Aorta (tissue), 5 donors: ENCODE data around the gene STAC2. TPM values are rescaled to one million over a fixed set of nuclear protein-coding genes. Genes with fewer than 3 reads are reported as not detected.
"Not testable (repeated sequence)": the region's sequence is repeated elsewhere in the genome, so short reads cannot be mapped to it uniquely, and the experiment has no call there.

Experiments used
- ATAC-seq: fragments of 200-7000 bp; cut with Tn5 transposase; one replicate; pipeline ENCODE4 v1.9.1; 2022; ENCODE audit warnings: moderate library complexity; ENCODE audit not compliant: low FRiP score
- DNase-seq, 2 donors: peaks; one replicate each; pipeline ENCODE4 v3.0.0-alpha.2; 2020
- H3K27ac ChIP-seq, 2 donors: one replicate each; pipeline ENCODE4 v1.5.1; 2013; ENCODE audit warnings: low read length in 2 of 2, mild to moderate bottlenecking in 2 of 2, moderate library complexity in 2 of 2, control low read depth in 1 of 2, inconsistent platforms in 1 of 2, low read depth in 1 of 2
- H3K27me3 ChIP-seq, 2 donors: one replicate each; pipeline ENCODE4 v1.6.1; 2013; ENCODE audit warnings: control low read depth in 1 of 2, low read length in 1 of 2, mild to moderate bottlenecking in 1 of 2, moderate library complexity in 1 of 2; ENCODE audit not compliant: insufficient read depth in 2 of 2, control insufficient read depth in 1 of 2
- H3K36me3 ChIP-seq, 2 donors: one replicate each; pipeline ENCODE4 v1.6.1; 2013; ENCODE audit warnings: control low read depth in 1 of 2, low read length in 1 of 2, mild to moderate bottlenecking in 1 of 2; ENCODE audit not compliant: insufficient read depth in 2 of 2, control insufficient read depth in 1 of 2
- H3K4me1 ChIP-seq, 2 donors: one replicate each; pipeline ENCODE4 v1.6.1; 2013; ENCODE audit warnings: low read length in 2 of 2, control low read depth in 1 of 2, mild to moderate bottlenecking in 1 of 2, moderate library complexity in 1 of 2; ENCODE audit not compliant: insufficient read depth in 2 of 2, control insufficient read depth in 1 of 2
- H3K4me3 ChIP-seq, 2 donors: one replicate each; pipeline ENCODE4 v1.5.1; 2013; ENCODE audit warnings: low read length in 2 of 2, control low read depth in 1 of 2, mild to moderate bottlenecking in 1 of 2
- H3K9me3 ChIP-seq: one replicate; pipeline ENCODE4 v1.6.1; 2013; ENCODE audit warnings: mild to moderate bottlenecking, low read length; ENCODE audit not compliant: control insufficient read depth
- WGBS, 2 donors: extraction: QIAGEN DNeasy Blood & Tissue Kit; methylation state at CpG; one replicate each; pipeline ENCODE4 v1.1.7; 2013; 5-methylcytosine and 5-hydroxymethylcytosine counted together
- intact Hi-C, 2 donors: fragments of 100-400 bp; cut with DNase I; formaldehyde crosslinking; loops; one replicate each; pipeline versions ENCODE4 v1.14.2 to v1.15.0; 2022
- polyA plus RNA-seq, 2 donors: library from polyadenylated mRNA; stranded (reverse); fragments of 200-250 nt; gene quantifications; one replicate each; pipeline ENCODE4 v1.2.3, GENCODE V29; 2013
- total RNA-seq, 2 donors: library from RNA; stranded (reverse); fragmentation: NEBNext Ultra II Directional; extraction: Animal tissue kit (Norgen Biotek cat#: 25700); gene quantifications; one replicate each; pipeline ENCODE4 v1.2.1, GENCODE V29; 2021
- donor health status: healthy with polysubstance abuse.
- donor health status: Bipolar disorder and iron deficiency.
- donor health status: DM: no; HTN: no; CAD: no.
- donor health status: DM: no; HTN: no; CAD: no.
- donor health status: DM: yes; HTN: yes; CAD: no.

STAC2 gene
- total and polyA plus RNA-seq, 4 donors: 2.0 to 53.3 (median 16.9) TPM

GRCh38 chr17:39174920-39175694, 50.6 kb downstream of the STAC2 start:
- H3K4me3 ChIP-seq: no peak overlapping the region
- 59 to 60% methylated on average over 34 to 35 of the region's 35 CpGs for WGBS, 2 donors
- no peaks in the 10 kb centered on the region for H3K27me3 ChIP-seq
- H3K9me3 ChIP-seq: no peaks in the 10 kb centered on the region
- H3K4me1 ChIP-seq: no peaks in the 10 kb centered on the region
- H3K36me3 ChIP-seq: no peaks in the 10 kb centered on the region
- intact Hi-C loops: no loop called here
- no peak overlapping the region for H3K27ac ChIP-seq
- ATAC-seq: peak; percentile 82
- DNase-seq: peak; percentile 86 to 94

GRCh38 chr17:39173526-39174274, 52.0 kb downstream of the STAC2 start:
- Histone ChIP-seq H3K4me3 (no peak overlapping the region), H3K9me3 (no peaks in the 10 kb centered on the region), H3K36me3 (no peaks in the 10 kb centered on the region), H3K27ac (no peak overlapping the region), H3K4me1 (no peaks in the 10 kb centered on the region), H3K27me3 (no peaks in the 10 kb centered on the region)
- ATAC-seq (no peak), DNase-seq (no peak)
- 22 to 33% methylated on average over 9 to 10 of the region's 10 CpGs for WGBS, 2 donors
- intact Hi-C loops: no loop called here

DNA sequence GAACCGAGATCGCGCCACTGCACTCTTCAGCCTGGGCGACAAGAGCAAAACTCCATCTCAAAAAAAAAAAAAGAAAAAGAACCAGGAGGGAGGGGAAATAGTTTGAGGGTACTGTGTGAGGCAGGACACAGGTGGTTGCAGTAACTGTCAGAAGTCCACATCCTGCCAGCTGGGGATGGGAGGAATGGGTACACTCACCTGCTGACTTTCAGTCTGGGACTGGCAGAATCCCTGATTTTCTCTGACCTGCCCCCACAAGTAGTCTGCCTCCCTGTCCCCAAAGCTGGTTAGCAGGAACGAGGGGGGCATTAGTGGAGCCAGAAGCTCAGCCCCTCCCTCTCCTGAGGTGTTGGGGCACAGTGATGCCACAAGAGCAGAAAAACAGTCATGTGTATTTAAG, 52.7 kb downstream of the STAC2 start:
- DNase-seq (no peak), ATAC-seq (no peak)
- H3K4me3 ChIP-seq: no peak overlapping the region
- H3K36me3 ChIP-seq: no peaks in the 10 kb centered on the region
- H3K27ac ChIP-seq: no peak overlapping the region
- H3K9me3 ChIP-seq: no peaks in the 10 kb centered on the region
- no peaks in the 10 kb centered on the region for H3K27me3 ChIP-seq
- WGBS, 2 donors: 72 to 74% methylated on average over 5 of the region's 5 CpGs
- intact Hi-C loops: no loop called here
- no peaks in the 10 kb centered on the region for H3K4me1 ChIP-seq

- H3K9me3 ChIP-seq: no peaks in the 10 kb centered on the region
- no peaks in the 10 kb centered on the region for H3K36me3 ChIP-seq
- H3K27me3 ChIP-seq: no peaks in the 10 kb centered on the region
- H3K27ac ChIP-seq: no peak overlapping the region
- intact Hi-C loops: no loop called here
- no peaks in the 10 kb centered on the region for H3K4me1 ChIP-seq
- ATAC-seq (no peak), DNase-seq (no peak)
- no peak overlapping the region for H3K4me3 ChIP-seq
- 76 to 82% methylated on average over 5 of the region's 5 CpGs for WGBS, 2 donors
Observed at GRCh38 chr17:39171933-39172332, 53.8 kb downstream of the STAC2 start.

DNA sequence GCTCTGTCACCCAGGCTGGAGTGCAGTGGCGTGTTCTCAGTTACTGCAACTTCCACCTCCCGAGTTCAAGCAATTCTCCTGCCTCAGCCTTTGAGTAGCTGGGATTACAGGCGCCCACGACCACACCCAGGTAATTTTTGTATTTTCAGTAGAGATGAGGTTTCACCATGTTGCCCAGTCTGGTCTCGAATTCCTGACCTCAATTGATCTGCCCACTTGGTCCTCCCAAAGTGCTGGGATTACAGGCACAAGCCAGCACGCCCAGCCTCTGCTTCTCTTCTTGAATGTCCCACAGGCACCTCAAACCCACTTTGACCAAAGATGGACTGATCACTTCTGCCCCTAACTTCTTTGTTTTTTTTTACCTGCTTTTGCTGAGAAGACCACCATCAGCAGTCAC, 55.2 kb downstream of the STAC2 start:
- H3K36me3 ChIP-seq: no peaks in the 10 kb centered on the region
- no peak overlapping the region for H3K27ac ChIP-seq
- no peaks in the 10 kb centered on the region for H3K4me1 ChIP-seq
- intact Hi-C loops: no loop called here
- no peaks in the 10 kb centered on the region for H3K27me3 ChIP-seq
- 76 to 79% methylated on average over 6 of the region's 6 CpGs for WGBS, 2 donors
- ATAC-seq: no peak
- no peak for DNase-seq
- no peaks in the 10 kb centered on the region for H3K9me3 ChIP-seq
- no peak overlapping the region for H3K4me3 ChIP-seq

DNA sequence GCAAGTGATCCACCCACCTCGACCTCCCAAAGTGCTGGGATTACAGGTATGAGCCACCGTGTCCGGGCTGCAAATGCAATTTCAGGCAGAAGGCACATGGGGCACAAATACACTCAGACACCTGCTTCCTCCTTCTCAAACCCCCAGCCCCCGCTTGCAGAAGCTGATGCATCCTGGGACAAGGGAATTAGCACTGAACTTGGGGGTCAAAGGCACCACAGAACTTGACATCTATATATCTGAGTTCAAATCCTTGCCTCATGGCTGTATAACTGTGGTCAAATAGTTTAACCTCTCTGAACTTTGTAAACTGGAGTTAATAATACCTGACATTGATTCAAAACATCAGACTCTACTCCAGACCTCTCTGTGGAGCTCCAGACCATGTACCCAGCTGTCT, 55.6 kb downstream of the STAC2 start:
- intact Hi-C loops: no loop called here
- WGBS, 2 donors: 82 to 83% methylated on average over 4 of the region's 4 CpGs
- no peak for ATAC-seq
- H3K4me1 ChIP-seq: no peaks in the 10 kb centered on the region
- H3K27ac ChIP-seq: no peak overlapping the region
- no peaks in the 10 kb centered on the region for H3K9me3 ChIP-seq
- H3K36me3 ChIP-seq: no peaks in the 10 kb centered on the region
- H3K27me3 ChIP-seq: no peaks in the 10 kb centered on the region
- no peak overlapping the region for H3K4me3 ChIP-seq
- DNase-seq: no peak

- no peak for DNase-seq
- Histone ChIP-seq H3K9me3 (no peaks in the 10 kb centered on the region), H3K4me1 (no peaks in the 10 kb centered on the region), H3K4me3 (no peak overlapping the region), H3K36me3 (no peaks in the 10 kb centered on the region), H3K27me3 (no peaks in the 10 kb centered on the region), H3K27ac (no peak overlapping the region)
- 76 to 80% methylated on average over 3 of the region's 3 CpGs for WGBS, 2 donors
- ATAC-seq: no peak
- intact Hi-C loops: no loop called here
Observed at GRCh38 chr17:39169518-39169917, 56.2 kb downstream of the STAC2 start.

- Histone ChIP-seq H3K36me3 (no peaks in the 10 kb centered on the region), H3K27me3 (no peaks in the 10 kb centered on the region), H3K9me3 (no peaks in the 10 kb centered on the region), H3K4me3 (no peak overlapping the region), H3K4me1 (no peaks in the 10 kb centered on the region), H3K27ac (no peak overlapping the region)
- no peak for DNase-seq
- 86 to 89% methylated on average over 14 of the region's 14 CpGs for WGBS, 2 donors
- intact Hi-C loops: no loop called here
- no peak for ATAC-seq
Observed at GRCh38 chr17:39169101-39169500, 56.6 kb downstream of the STAC2 start.

DNA sequence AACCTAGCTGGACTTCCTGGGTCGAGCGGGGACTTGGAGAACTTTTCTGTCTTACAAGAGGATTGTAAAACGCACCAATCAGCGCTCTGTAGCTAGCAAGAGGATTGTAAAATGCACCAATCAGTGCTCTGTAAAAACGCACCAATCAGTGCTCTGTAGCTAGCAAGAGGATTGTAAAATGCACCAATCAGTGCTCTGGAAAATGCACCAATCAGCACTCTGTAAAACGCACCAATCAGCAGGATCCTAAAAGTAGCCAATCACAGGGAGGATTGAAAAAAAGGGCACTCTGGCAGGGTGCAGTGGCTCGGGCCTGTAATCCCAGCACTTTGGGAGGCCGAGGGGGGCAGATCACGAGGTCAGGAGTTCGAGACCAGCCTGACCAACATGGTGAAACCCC, 57.2 kb downstream of the STAC2 start:
- intact Hi-C loops, H3K27me3 ChIP-seq, H3K36me3 ChIP-seq, H3K27ac ChIP-seq, H3K4me1 ChIP-seq, DNase-seq, ATAC-seq, H3K9me3 ChIP-seq, H3K4me3 ChIP-seq: not testable (repeated sequence)
- 98 to 99% methylated on average over 10 of the region's 10 CpGs for WGBS, 2 donors
